Measurements from ENCODE around the gene RNF4. TPM values are rescaled to one million over a fixed set of nuclear protein-coding genes. Genes with fewer than 3 reads are reported as not detected.
A peak's percentile ranks its signal among the peaks of the same experiment; 100 is the strongest.

Gene RNF4
- total RNA-seq, 1 donor from 2014 or later, result 74.2 TPM

DNA sequence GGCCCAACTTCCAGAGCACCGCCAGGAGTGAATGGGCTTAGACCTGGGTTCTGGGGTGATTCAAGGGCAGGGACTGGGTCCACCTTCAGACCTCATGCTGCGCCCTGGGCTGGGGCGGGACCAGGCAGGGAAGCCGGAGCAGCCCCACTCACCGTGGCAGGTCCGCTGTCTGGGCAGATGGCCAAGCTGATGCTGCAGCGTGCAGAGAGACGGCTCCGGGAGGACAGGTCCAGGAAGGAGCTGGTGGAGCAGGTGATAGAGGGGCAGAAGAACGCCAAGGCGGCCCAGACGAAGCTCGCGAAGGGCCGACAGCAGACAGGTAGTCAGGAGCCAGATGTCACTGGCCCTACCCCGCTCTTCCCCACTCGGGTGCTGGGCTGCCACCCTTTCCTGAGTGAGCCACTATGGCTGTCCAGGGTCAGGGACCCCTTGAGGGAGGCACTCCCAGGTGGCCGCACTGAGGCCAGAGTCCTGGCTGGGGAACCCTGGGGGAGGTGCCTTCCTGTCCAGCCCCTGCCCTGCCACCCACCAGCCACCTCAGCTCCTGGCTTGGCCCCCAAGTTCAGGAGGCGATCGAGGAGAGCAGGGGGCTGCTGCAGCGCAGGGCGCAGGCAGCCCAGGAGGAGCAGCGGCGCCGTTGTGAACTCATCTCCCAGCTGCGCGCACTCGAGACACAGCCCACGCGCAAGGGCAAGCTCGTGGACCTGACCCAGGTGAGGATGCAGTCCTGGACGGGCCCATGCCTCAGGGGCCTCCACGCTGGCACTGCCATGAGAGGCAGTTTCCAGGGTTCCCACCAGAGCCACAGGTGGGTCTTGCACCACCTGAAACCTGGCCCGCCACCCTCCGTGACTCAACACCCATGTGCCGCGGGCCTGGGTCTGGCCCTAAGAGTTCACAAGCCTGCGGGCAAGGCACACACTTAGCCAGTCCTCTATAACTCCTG lies 10.1 kb upstream of the RNF4 start:
- H3K36me3 Mint-ChIP-seq (ENCODE audit: low read depth), result no peaks in the 10 kb centered on the region
- H3K4me3 Mint-ChIP-seq, result peak overlapping the region; percentile 73
- H3K27me3 Mint-ChIP-seq (ENCODE audit: low read depth), result peaks cover 5% of the 10 kb centered on the region
- no peak for DNase-seq (ENCODE audit: low read depth, low spot score)
- no peaks in the 10 kb centered on the region for H3K9me3 Mint-ChIP-seq
- H3K27ac Mint-ChIP-seq (ENCODE audit: unreplicated experiment), result no peak overlapping the region
- H3K4me1 Mint-ChIP-seq, result peaks cover 9% of the 10 kb centered on the region
- TF ChIP-seq, protein P1, sequence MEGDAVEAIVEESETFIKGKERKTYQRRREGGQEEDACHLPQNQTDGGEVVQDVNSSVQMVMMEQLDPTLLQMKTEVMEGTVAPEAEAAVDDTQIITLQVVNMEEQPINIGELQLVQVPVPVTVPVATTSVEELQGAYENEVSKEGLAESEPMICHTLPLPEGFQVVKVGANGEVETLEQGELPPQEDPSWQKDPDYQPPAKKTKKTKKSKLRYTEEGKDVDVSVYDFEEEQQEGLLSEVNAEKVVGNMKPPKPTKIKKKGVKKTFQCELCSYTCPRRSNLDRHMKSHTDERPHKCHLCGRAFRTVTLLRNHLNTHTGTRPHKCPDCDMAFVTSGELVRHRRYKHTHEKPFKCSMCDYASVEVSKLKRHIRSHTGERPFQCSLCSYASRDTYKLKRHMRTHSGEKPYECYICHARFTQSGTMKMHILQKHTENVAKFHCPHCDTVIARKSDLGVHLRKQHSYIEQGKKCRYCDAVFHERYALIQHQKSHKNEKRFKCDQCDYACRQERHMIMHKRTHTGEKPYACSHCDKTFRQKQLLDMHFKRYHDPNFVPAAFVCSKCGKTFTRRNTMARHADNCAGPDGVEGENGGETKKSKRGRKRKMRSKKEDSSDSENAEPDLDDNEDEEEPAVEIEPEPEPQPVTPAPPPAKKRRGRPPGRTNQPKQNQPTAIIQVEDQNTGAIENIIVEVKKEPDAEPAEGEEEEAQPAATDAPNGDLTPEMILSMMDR (conservative IDR thresholded peaks at IDR 0.05), result no peak

DNA sequence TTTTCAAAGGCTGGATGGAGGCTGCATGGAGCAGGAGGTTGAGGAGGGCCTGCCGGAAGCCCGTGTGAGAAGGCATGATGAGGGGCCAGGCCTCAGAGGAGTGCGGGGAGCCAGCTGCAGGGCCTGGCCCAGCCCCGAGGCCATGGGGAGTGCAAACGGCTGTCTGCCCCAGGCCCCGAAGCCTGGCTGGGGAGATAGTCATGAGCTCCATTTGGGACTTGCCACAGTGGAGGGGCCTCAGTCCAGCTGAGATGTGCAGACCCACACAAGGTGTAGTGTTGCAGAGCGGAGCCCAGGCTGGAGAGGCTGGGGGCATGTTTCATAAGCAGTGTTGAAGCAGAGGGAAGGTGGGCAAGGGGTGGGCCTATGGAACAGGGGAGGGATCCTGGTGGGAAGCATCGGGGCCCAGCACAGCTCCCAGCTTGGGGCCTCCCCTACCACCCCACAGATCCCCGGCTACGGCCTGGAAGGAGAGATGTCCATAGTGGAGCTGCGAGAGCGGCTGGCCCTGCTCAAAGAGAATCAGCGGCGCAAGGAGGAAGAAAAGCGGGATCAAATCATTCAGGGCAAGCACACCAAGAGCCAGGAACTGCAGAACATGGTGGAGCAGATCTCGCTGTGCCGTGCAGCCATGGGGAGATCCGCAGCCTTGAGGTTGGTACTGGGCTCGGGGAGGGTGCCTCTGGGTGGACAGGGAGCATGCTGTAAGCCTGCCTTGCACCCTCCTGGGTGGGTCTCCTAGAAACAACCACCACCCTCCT lies 9.1 kb upstream of the RNF4 start:
- Mint-ChIP-seq H3K4me3 (peak overlapping the region; percentile 73), H3K27me3 (ENCODE audit: low read depth) (peaks cover 5% of the 10 kb centered on the region), H3K9me3 (no peaks in the 10 kb centered on the region), H3K4me1 (peaks cover 9% of the 10 kb centered on the region), H3K36me3 (ENCODE audit: low read depth) (no peaks in the 10 kb centered on the region), H3K27ac (ENCODE audit: unreplicated experiment) (no peak overlapping the region)
- no peak for DNase-seq (ENCODE audit: low read depth, low spot score)
- TF ChIP-seq, protein P1 (conservative IDR thresholded peaks at IDR 0.05), result no peak

DNA sequence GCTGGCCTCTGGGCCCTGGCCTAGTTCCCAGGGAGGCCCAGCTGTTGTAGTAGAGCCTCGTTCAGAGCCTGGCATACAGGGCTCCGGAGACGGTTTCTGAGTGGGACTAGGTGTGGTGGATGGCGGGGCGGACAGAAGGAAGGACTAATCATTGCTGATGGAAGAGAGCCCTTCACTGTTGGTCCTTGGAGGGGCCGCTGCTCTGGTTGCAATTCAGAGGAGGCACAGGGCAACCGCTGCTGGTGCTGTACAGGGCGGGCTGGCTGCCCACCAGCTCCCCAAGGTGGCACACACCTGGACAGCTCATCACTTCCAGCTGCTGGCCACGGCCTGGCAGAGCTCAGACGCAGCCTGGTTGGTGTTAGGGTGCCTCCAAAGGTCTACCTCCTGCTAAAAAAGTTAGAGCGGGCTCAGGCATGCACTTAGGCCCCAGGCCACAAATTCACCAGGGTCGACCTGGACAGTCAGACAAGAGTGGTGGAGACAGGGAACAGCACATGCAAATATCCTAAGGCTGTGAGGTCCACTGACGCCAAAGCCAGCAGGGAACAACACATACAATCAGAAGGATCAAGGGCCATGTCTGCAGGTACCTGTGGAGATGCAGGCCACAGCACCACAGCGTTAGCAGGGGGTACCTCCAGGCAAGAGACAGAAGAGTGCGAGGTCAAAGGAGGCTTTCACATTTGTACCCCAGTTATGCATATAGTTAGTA lies 7.5 kb upstream of the RNF4 start:
- H3K27me3 Mint-ChIP-seq (ENCODE audit: low read depth), result peaks cover 5% of the 10 kb centered on the region
- H3K4me1 Mint-ChIP-seq, result peaks cover 9% of the 10 kb centered on the region
- TF ChIP-seq, protein P1 (conservative IDR thresholded peaks at IDR 0.05), result no peak
- H3K27ac Mint-ChIP-seq (ENCODE audit: unreplicated experiment), result peak overlapping the region; percentile 13
- peak overlapping the region; percentile 78 for H3K4me3 Mint-ChIP-seq
- DNase-seq (ENCODE audit: low read depth, low spot score), result no peak
- H3K36me3 Mint-ChIP-seq (ENCODE audit: low read depth), result no peaks in the 10 kb centered on the region
- H3K9me3 Mint-ChIP-seq, result no peaks in the 10 kb centered on the region

DNA sequence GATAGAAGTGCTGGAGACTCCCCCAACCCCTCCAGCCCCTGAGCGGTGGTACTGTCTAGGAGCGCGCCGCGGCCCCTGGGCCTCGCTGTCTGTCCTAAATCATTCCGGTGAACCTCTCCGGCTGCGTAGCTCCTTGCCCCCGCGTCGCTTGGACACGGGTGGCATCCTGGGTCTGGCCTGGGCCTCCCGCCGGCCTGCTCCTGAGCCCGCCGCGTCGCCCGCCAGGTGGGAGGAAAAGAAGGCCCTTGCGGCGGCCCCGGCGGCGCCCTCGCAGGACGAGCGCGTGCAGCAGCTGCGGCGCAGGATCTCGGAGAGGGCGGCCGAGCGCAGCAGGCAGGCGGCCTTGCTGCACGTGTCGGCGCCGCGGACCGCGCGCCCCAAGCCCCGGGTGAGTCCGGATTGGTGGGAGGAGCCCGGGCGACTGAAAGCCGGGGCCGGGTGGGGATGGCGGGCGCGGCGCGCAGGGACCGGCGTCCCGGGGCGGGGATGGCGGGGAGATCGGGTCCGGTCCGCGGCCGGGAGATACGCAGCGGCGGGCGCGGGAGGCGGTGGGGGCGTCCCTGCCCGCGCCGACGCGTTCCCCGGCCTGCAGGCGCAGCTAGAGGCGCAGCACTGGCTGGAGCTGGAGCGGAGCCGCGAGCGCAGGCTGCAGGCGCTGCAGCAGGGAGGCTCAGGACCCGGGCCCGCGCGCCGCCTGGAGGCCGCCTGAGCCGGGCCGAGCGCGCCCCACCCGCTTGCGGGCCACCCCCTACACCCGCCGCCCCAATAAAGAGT lies 6.5 kb upstream of the RNF4 start:
- H3K27ac Mint-ChIP-seq (ENCODE audit: unreplicated experiment), result no peak overlapping the region
- peaks cover 5% of the 10 kb centered on the region for H3K27me3 Mint-ChIP-seq (ENCODE audit: low read depth)
- peak overlapping the region; percentile 78 for H3K4me3 Mint-ChIP-seq
- H3K36me3 Mint-ChIP-seq (ENCODE audit: low read depth), result no peaks in the 10 kb centered on the region
- peak; percentile 63 for DNase-seq (ENCODE audit: low read depth, low spot score)
- TF ChIP-seq, protein P1 (conservative IDR thresholded peaks at IDR 0.05), result peak; percentile 61
- no peaks in the 10 kb centered on the region for H3K9me3 Mint-ChIP-seq
- peaks cover 16% of the 10 kb centered on the region for H3K4me1 Mint-ChIP-seq

Measured in neural crest cell (in vitro differentiated cells).